Activated CD4-positive, CD25-positive, alpha-beta regulatory T cell treated with anti-CD3 and anti-CD28 coated beads, Interleukin-2, amount 50 U/mL, for 72 hours (primary cell): ENCODE measurements around the gene AFF3.
"Not testable (repeated sequence)": the region's sequence is repeated elsewhere in the genome, so short reads cannot be mapped to it uniquely, and the experiment has no call there.

Experiments
- DNase-seq: peaks from one replicate; pipeline ENCODE4 v3.0.0; 2021

Gene AFF3

DNA sequence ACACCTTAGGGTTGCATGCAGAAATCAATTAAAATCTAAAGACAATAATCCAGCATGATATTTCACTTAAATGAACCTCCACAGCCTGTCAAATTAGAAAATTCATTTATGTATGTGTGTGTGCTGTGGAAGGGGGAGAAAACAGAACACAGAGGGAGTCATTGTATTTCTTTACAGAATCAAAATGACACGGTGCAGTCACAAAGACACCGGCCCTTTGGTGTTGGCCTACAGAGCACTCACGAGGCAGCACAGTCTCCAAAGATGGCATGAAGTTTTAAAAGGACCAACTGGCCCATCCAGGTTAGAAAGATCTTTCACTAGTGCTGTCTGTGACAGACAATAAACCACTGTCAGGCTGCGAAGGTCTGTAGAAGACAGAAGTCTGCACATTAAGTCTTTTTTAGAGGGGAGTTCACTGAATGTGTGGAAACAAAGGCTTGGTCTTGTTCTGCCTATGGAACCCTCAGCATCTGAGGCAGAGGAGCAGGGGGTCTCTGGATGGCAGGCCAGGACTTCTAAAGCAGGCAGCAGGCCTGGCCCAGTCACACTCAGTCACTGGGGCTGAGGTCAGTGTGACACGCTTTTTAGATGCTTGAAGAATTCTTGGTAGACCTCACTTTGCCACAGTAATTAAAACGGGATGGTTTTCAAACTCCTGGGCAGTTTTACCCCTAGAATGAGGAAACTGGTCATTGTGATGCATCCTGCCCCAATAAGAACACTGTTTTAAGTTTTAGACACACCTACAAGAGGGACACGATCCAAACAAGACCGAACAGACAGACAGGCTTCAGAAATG lies 184.9 kb downstream of the AFF3 start:
- no peak for DNase-seq

DNA sequence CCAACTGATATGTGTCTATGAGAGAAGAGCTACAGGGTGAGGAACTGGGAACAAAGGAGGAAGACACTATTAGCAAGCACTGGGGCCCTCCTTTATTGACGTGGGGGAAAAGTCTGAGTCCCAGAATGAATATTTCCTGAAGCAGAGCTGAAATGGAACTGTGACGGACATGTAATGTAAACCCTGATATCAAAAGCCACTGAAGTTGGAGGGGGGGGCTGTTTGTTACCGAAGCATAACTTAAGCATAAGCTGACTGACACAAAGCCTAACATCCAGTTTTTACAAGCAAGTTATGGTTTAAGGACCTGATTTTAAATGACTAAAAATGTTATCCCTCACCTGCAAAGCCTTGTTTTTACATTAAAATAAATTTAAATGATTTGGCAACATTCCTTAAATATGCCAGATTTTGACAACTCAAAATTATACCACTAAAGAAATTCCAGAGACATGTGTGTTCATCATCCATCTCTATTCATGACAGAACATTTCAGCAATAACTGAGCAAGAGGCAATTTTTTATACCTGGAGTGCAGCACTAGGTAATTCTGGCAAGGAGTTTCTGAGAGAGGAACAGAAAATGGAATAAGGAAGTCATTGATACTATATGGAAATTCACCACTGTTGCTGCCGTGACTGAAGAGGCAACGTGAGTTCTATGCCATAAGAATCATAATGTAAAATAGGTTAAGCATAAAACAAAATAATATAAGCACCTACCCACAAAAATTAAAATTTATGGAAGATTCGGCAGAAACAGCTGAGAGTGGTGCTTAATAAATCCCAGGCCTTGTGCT lies 186.0 kb downstream of the AFF3 start:
- no peak for DNase-seq

DNA sequence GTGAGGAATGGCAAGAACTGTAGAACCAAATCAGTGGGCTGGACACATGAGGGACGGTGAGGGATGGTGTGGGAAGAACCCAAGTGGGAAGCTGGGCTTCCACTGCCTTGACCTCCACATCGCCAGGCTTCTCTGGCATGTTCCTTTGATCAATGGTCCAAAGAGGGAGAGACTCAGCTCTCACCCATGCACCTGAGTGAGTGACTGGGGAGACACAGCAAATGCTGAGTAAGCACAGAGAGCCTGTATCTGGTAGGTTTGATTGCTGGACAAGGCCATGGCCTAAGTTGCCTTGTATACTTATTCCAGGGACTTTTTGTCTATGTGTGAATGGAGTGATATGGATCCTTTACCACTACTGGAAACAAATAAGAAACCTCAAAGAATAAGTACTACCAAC lies 188.6 kb downstream of the AFF3 start:
- no peak for DNase-seq

DNA sequence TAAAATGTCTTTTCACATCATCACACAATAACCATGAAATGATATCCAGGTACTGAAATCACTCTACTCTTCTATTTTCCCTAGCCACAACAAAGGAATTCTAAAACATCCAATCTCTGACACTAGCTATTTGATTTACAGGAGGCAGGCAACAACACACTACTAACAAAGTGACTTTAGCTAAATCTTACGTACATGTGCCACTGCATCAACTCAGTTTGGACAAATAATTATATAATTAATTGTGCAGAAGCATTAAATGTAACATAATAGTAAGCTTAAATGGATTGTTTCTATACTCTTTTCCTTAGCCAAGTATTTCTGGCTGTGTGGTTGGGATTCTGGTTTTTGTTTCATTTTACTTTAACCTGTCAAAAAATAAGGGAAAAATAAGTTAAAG lies 192.4 kb downstream of the AFF3 start:
- no peak for DNase-seq

DNA sequence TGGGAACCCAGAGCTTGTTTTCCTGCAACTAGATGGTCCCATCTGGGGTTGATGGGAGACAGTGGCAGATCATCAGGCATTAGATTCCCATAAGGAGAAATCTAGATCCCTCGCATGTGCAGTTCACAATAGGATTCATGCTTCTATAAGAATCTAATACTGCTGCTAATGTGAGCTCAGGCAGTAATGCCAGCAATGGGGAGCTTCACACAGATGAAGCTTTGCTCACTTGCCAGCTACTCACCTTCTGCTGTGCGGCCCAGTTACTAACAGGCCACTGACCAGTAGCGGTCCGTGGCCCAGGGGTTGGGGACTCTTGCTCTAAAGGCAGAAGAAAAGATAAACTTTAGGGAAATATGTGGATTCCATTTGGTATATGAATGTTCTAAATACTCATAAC lies 192.9 kb downstream of the AFF3 start:
- DNase-seq = no peak

DNA sequence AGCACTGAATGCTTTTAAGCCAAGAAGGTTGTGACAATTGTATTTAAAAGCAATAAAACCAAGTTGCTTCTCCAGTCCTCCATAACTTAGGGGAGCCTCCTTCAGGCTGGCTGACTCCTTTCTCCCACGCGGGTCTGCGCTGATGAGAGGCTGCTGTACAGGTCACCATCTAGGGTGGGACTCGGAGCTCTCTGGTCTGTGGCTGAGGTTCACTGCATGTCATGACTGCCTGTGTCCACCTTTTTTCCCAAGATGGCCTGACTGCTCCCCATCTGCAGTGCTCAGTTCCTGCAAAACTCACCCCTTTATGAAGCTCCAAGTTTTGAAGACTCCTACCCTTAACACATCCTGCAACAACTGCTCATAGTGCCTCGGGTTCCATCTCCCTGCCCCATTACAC lies 194.4 kb downstream of the AFF3 start:
- DNase-seq = no peak

DNA sequence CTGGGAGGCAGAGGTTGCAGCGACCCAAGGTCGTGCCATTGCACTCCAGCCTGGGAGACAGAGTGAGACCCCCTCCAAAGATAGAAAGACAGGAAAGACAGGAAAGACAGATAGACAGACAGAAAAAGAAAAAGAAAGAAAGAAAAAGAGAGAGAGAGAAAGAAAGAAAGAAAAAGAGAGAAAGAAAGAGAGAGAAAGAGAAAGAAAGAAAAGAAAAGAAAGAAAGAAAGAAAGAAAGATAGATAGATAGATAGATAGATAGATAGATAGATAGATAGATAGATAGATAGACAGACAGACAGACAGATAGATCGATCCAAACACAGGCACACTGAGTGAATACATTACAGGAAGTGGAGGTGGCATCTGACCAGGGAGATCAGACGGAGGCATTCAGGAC lies 195.0 kb downstream of the AFF3 start:
- DNase-seq = not testable (repeated sequence)

DNA sequence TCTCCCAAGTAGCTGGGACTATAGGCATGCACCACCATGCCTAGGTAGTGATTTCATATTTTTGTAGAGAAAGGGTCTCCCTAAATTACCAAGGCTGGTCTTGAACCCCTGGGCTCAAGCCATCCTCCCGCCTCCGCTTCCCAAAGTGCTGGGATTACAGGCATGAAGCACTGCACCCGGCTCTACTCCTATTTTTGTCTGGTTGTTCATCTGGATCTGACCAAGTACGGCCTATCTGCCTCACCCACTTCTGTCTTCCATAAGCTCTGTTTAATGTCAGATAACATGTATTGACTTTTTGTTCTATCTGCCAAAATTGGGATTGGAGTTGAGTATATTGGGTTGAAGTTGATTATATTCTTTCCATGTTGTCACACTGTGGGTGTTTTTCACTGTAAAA lies 198.4 kb downstream of the AFF3 start:
- DNase-seq = no peak

DNA sequence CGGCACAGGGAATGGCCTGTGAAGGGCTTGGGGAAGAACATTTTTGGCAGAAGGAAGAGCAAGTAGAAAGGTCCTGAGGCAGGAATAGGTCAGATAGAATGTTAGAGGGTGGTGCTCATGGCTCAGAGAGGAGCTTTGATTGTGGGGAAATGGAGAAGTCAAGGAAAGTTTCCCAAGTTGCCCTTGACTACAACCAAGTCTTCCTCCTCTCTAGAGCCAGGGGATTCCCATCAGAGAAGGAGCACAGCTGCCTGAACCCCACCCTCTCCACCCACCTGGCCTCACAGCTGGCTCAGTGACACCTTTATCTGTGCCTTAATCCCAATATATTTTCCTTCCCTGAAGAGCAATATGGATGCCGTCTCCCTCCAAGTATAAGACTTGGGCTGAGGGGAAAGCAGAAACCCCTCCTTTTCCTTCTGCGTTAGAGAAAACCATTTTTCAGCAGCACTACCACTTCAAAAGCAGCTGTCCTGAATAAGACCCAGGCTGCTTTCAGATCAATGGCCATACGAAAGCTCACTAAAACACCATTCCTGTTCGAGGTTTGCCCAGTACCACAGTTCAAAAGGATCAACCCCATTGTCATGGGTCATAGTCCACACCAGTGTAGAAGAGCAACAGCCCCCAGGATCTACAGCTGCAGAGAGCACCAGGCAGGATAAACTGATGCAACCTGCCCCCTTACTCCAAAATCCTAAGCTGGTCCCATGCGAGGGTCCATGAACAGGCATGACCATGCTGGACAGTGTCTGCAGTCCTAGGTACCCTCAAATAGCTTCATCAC lies 199.6 kb downstream of the AFF3 start:
- DNase-seq = no peak

DNA sequence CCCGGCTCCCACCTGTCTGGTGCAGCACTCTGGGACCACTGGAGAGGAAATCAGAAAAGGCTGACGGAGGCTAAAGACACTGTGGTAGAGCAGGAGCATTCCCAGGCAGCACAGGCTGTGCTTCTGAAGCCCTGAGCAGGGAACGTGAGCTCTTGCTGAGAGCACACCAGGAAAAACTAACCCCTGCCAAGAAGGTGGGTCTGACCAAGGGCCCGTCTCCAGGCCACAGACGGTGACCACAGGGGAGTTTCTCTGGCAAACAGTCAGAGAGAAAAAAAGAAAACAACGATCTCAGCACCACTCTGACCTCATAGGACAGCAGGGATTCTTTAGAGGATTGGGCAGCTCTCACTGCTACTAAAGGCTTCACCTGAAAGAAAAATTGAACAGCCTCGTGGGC lies 201.4 kb downstream of the AFF3 start:
- no peak for DNase-seq

DNA sequence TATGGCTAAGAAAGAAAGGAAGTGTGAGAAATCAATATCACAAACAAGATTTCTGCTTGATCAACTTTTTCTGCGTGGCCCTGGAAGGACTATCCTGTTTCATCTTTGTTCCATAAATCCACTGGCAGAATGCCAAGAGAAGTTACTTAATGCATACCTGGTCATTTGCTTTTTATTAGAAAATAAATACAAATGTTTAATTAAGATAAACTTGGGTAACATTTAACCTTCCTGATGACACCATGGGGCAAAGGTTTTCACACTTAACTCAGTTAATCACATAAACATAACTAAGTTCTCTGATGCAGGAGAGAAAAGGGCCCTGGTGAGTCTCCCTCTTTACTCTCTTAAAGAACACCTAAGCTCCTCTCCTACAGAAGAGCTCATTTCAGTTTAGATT lies 203.3 kb downstream of the AFF3 start:
- no peak for DNase-seq

DNA sequence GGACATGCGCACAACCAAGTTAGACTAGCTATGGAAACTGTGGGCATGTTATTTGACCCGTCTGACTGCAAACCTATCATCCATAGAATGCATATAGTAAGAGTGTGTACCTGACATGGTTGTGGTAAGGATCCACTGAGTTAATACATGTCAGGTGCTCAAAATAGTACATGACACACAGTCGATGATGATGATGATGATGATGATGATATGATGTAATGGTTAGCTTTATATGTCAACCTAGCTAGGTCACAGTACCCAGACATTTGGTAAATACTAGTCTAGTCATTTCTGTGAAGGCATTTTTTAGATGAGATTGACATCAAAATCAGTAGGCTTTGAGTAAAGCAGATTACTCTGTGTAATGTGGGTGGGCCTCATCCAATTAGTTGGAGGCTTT lies 204.1 kb downstream of the AFF3 start:
- no peak for DNase-seq

DNA sequence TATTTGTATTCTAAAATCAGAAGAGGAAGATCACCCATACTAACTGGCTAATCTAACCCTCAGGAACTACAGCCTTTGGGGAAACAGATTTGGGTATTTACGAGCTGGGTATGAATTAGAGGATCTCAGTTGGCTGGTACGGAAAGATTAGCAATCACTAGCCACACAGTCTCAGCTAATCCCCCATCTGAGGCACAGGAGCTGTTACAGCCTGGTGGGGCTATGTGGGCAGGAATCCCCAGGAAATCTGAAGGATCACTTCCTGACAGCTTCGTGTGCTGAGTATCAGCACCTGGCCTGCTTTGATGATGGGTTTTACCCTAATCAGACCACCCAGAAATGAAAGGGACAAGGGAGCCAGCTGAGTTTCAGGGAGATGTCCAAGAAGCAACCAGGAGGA lies 206.3 kb downstream of the AFF3 start:
- DNase-seq = no peak

DNA sequence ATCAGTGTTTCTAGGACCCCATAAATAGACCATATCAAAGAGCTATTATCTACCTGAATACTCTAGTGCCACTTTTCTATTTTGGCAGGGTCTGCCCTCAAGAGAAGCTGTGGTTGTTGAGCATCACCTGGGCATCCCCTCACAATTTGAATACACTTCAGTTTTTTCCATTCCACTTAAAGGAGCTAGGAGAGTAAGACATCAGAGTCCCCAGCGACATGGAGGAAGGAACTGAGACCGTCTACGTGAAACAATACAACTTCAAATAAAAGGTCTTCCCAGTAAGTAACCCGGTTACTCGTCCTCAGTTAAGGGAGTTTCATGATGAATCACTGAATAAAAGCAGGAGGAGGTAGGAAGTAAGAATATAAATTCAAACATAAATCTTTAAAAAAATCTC lies 206.7 kb downstream of the AFF3 start:
- DNase-seq = no peak

DNA sequence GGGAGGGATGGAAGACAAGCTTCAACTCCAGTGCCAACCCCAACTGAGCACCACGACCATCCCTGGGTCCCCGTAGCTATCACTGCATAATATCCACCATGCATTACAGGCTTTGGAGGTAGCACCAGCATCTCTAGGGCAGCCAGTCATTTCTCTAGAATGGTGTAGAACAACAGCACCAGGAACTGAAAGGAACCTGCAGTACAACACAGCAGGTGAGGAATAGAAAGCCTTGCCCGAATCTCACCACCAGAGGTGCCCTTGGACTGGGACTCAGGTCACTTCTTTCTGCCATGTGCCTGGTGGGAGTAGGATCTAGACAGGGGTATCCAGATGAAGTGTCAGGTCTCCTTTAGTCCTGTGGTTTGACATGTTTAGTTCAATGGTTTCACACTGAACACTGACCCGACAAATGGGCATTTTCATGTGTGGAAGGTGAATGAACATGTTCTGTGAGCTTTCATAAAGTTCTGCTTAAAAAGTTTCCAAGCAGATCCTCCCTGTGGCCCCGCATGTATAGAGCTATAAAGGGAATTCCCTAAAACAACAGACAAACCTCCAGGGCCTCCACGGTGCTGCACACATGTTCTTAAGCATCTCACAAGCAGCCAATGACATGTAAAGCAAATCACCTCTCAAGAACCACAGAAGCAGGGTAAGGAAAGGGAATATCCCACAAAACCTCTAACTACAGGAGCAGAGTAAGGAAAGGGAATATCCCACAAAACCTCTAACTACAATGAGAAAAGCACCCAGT lies 208.3 kb downstream of the AFF3 start:
- DNase-seq = no peak

DNA sequence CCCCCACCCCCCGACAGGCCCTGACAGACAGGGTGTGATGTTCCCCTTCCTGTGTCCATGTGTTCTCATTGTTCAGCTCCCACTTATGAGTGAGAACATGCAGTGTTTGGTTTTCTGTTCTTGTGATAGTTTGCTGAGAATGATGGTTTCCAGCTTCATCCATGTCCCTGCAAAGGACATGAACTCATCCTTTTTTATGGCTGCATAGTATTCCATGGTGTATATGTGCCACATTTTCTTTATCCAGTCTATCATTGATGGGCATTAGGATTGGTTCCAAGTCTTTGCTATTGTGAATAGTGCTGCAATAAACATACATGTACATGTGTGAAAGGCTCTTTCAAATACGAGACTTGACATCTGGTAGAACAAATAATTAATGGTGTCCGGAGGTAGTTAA lies 208.9 kb downstream of the AFF3 start:
- DNase-seq = not testable (repeated sequence)

DNA sequence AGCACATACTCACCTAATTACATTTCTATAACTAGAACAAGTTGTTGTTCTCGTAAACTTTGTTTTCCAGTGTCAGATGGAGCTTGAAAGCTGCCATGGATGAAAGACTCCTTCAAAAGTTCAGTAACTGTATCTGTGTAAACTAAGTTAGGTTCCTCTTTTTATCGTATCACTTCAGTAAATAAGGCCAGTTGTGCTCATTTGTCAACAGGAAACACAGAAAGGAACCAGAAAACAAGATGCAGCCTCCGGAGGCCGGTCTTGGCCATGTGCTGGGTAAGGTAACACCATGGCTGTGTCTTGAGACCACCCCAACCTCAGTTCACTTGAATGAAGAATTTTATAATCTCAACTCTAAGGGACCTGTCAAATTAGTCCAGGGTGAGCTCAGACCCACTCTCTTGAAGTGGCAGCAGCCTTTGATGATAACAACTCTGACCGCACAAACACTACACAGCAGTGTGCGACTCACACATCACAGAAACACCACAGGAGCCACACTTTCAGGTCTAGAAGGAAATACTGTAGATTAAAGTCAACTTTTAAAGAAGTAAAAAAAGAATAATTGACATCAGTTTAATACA lies 213.8 kb downstream of the AFF3 start:
- no peak for DNase-seq

DNA sequence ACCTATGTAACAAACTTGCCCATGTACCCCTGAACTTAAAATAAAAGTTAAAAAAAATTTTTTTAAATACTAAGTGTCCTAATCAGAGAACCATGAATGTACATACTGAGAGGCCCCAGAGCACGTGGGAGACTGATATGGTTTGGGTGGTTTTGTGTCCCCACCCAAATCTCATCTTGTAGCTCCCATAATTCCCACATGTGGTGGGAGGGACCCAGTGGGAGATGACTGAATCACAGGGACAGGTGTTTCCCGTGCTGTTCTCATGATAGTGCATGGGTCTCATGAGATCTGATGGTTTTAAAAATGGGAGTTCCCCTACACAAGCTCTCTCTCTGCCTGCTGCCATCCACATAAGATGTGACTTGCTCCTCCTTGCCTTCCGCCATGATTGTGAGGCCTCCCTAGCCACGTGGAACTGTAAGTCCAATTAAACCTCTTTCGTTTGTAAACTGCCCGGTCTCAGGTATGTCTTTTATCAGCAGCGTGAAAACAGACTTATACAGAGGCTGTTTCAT lies 214.6 kb downstream of the AFF3 start:
- not testable (repeated sequence) for DNase-seq

DNA sequence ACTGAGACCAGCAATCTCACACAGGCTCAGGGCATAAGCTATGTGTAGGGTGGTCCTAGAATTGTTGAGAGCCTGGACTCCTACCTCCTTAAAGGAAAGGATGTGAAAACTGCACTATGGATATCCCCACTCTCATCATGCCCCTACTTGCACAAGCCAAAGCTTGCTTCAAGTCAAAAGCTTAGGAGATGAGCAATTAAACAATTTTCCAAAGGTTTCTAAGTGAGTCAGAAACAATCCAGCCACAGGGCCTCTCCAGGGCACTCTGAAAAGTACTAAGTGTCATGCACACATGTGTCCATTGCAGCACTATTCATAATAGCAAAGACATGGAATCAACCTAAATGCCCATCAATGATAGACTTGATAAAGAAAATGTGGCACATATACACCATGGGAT lies 215.4 kb downstream of the AFF3 start:
- DNase-seq = no peak

DNA sequence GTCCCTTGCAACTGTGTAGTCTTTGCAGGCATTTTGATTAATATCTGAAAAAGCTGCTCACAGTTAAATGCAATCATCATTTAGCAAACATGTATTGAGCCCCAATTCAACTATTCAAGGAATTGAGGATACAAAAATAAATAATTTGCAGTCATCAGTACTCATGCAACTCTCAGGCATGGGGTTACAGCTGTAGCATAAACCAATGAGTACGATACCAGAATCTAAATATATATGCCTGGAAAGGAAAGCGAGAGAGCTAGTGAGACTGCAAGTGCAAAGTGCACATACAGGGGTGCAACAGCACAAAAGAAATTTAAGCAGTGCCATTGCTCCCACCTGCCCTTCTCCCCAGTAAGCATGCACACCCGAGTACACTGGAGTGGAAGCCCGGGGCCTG lies 216.4 kb downstream of the AFF3 start:
- DNase-seq = no peak

DNA sequence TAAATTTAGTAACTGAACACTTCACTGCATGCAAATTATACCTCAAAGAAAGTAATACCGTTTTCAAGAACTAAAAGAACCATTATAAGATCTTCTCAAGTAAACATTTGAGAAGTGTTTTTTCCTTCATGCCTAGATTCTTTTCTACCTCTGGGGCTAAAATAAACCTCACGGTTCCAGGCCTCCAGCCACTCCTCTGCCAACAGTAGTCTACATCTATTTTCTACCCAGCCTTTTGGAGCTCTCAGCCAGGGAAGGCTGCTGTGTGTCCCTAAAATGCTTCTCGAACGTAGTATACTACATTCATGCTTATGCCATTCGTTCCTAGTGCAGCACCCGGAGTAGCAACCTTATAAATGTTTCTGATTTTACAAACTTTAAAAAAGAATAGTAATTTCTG lies 219.7 kb downstream of the AFF3 start:
- DNase-seq = no peak

DNA sequence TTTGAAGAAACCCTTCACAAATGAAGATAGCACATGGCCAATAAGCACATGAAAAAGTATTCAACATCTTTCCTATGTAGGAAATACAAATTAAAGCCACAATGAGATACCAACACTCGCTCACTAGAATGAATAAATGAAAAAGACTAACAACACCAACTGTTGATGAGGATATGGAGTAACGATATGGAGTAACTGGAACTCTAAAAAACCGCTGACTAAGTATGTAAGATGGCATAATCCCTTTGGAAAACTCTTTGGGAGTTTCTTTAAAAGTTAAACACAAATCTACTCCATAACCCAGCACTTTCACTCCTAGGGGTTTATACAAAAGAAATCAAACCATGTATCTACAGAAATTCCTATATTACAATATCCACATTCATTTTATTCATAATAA lies 220.5 kb downstream of the AFF3 start:
- DNase-seq = no peak
